Measurements from ENCODE around the gene OR2AG2. TPM values are rescaled to one million over a fixed set of nuclear protein-coding genes. Genes with fewer than 3 reads are reported as not detected.
"Not testable (repeated sequence)": the region's sequence is repeated elsewhere in the genome, so short reads cannot be mapped to it uniquely, and the experiment has no call there.

The OR2AG2 gene
- total RNA-seq: not detected
- not detected for polyA plus RNA-seq

DNA sequence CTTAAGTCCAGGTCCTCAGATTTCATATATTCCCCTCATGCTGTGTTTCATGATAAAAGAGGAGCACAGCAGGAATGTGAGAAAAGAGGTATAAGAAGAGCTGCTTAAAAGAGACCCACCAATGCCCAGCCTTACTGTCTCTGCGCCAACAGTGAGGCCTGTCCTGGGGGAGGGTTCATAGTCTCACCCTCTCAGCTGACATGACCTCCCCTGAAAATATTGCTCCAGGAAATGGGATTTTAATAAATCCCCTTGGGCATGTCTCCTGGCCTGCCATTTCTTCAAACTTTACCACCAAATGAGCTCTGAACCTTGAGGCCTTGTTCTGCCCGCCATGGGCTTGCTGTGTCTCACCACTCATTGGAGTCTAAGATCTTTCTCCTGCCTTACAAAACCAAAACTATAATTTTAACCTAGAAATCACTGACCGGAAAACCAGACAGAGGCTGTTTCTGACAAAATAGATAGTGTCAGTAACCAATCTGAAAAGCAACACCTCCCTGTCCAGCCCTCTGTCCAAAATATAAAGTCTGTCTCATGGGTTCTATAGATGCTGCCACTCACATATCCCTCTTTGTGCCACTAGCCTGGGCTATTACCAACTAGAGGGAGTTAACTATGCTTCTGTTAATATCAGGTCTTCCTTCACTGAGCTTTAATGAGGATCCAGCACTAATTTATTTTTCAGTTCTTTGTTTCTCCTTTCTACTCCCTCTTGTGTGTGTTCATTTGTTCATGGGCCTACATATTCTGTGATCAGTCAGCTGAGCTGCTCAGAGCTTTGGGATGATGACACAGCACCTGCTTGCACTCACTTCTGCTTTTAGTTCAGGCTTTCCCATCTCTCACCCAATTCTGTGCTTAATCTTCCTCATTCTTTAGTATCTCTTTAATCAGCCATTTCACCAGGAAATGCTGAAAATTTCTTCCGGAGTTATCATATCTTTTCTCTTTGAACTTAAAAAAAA is at the start of gene OR2AG2:
Gene OR2AG2 (minus strand): TSS at position 51 of the 968 bp plus-strand sequence. CDS start 3,019 bp downstream, outside the sequence.
- CTCF ChIA-PET: interaction anchor here (1.3 to 1.4 kb wide), 2 partner anchors 34 to 342 kb away, joined by 3 read pairs; no protein-coding TSS in a partner anchor
- H3K4me1 ChIP-seq (ENCODE audit: insufficient read depth, low read length): no peaks in the 10 kb centered on the region
- POLR2A ChIA-PET: no interaction called here
- Mint-ChIP-seq H3K4me3 (no peak within 1 kb of the TSS), H3K4me1 (no peaks in the 10 kb centered on the region), H3K36me3 (no peaks in the 10 kb centered on the region), H3K27ac (peak within 1 kb of the TSS in 2 of 8 donors; percentile 12 to 49), H3K9me3 (no peaks in the 10 kb centered on the region), H3K27me3 (peaks cover 3 to 4% of the 10 kb centered on the region in 2 donors)
- H3K27me3 ChIP-seq (ENCODE audit: insufficient read depth, low read length, poor library complexity, severe bottlenecking): no peaks in the 10 kb centered on the region
- no peak within 1 kb of the TSS for H3K4me3 ChIP-seq (ENCODE audit: low read length)
- no peak within 1 kb of the TSS for H3K27ac ChIP-seq (ENCODE audit: low read depth, low read length)
- no peak for DNase-seq
- no peaks in the 10 kb centered on the region for H3K9me3 ChIP-seq (ENCODE audit: low read length)
- H3K36me3 ChIP-seq (ENCODE audit: insufficient read depth, low read length): no peaks in the 10 kb centered on the region

GRCh38 chr11:6818967-6819366 is 47.2 kb upstream of the OR2AG2 start:
- Mint-ChIP-seq H3K36me3 (no peaks in the 10 kb centered on the region), H3K4me3 (no peak overlapping the region), H3K27me3 (peaks cover 15 to 39% of the 10 kb centered on the region in 2 donors), H3K27ac (no peak overlapping the region), H3K9me3 (peaks cover 0 to 9% (median 2%) of the 10 kb centered on the region in 5 donors), H3K4me1 (no peaks in the 10 kb centered on the region)
- H3K27ac ChIP-seq (ENCODE audit: low read depth, low read length): no peak overlapping the region
- H3K4me1 ChIP-seq (ENCODE audit: insufficient read depth, low read length): no peaks in the 10 kb centered on the region
- no peak overlapping the region for H3K4me3 ChIP-seq (ENCODE audit: low read length)
- no peaks in the 10 kb centered on the region for H3K36me3 ChIP-seq (ENCODE audit: insufficient read depth, low read length)
- DNase-seq: no peak
- no peaks in the 10 kb centered on the region for H3K27me3 ChIP-seq (ENCODE audit: insufficient read depth, low read length, poor library complexity, severe bottlenecking)
- CTCF ChIA-PET: no interaction called here
- no peaks in the 10 kb centered on the region for H3K9me3 ChIP-seq (ENCODE audit: low read length)
- POLR2A ChIA-PET: no interaction called here

- no peak overlapping the region for H3K27ac ChIP-seq (ENCODE audit: low read depth, low read length)
- H3K4me1 ChIP-seq (ENCODE audit: insufficient read depth, low read length): no peaks in the 10 kb centered on the region
- ChIA-PET CTCF (no interaction called here), POLR2A (no interaction called here)
- peaks cover 0 to 9% (median 2%) of the 10 kb centered on the region in 5 donors for H3K9me3 Mint-ChIP-seq
- H3K4me1 Mint-ChIP-seq: no peaks in the 10 kb centered on the region
- no peaks in the 10 kb centered on the region for H3K36me3 ChIP-seq (ENCODE audit: insufficient read depth, low read length)
- no peaks in the 10 kb centered on the region for H3K9me3 ChIP-seq (ENCODE audit: low read length)
- H3K4me3 Mint-ChIP-seq: no peak overlapping the region
- peaks cover 2% of the 10 kb centered on the region for H3K27me3 ChIP-seq (ENCODE audit: insufficient read depth, low read length, poor library complexity, severe bottlenecking)
- H3K36me3 Mint-ChIP-seq: no peaks in the 10 kb centered on the region
- no peak overlapping the region for H3K4me3 ChIP-seq (ENCODE audit: low read length)
- H3K27ac Mint-ChIP-seq: no peak overlapping the region
- DNase-seq: no peak
- peaks cover 14 to 45% of the 10 kb centered on the region in 2 donors for H3K27me3 Mint-ChIP-seq
These were observed 45.9 kb upstream of the OR2AG2 start for GRCh38 chr11:6817694-6818093.

DNA sequence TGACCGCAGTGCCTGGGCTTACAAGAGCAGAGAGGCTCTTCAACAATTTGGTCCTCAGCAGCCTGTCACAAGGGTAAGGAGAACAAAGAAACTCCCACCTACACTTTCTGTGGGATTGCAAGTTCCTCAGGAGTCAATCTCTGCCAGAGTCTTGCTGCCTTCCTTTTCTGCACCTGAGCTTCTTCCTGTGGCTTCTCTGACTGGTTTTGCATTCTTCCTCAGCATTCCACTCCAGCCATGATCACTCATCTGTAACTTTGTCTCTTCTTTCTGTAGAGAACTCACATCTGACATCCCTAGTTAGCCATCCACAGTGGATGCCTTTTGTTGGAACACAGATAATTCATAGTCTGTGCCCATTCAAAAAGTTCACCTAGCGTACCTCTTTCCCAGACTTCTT is 41.9 kb upstream of the OR2AG2 start:
- ChIA-PET POLR2A (no interaction called here), CTCF (interaction anchor here (1.6 kb wide), 1 partner anchor 30 kb away, joined by 5 read pairs; no protein-coding TSS in a partner anchor)

GRCh38 chr11:6812390-6813005 is 40.7 kb upstream of the OR2AG2 start:
- Histone ChIP-seq H3K4me3 (ENCODE audit: low read length) (no peak overlapping the region), H3K4me1 (ENCODE audit: insufficient read depth, low read length) (no peaks in the 10 kb centered on the region), H3K27ac (ENCODE audit: low read depth, low read length) (no peak overlapping the region), H3K27me3 (ENCODE audit: insufficient read depth, low read length, poor library complexity, severe bottlenecking) (peaks cover 3% of the 10 kb centered on the region), H3K9me3 (ENCODE audit: low read length) (no peaks in the 10 kb centered on the region), H3K36me3 (ENCODE audit: insufficient read depth, low read length) (no peaks in the 10 kb centered on the region)
- no peak overlapping the region for H3K4me3 Mint-ChIP-seq
- DNase-seq: peak in 2 of 5 donors; percentile 26 to 41
- peaks cover 14 to 54% of the 10 kb centered on the region in 2 donors for H3K27me3 Mint-ChIP-seq
- peaks cover 0 to 3% (median 0%) of the 10 kb centered on the region in 5 donors for H3K9me3 Mint-ChIP-seq
- POLR2A ChIA-PET: no interaction called here
- no peak overlapping the region for H3K27ac Mint-ChIP-seq
- CTCF ChIA-PET: interaction anchor here (0.8 to 1.8 kb wide), 8 partner anchors 8 to 883 kb away, joined by 3 to 14 read pairs (median 5); partner anchors contain the start of gene CYB5R2
- H3K36me3 Mint-ChIP-seq: no peaks in the 10 kb centered on the region
- H3K4me1 Mint-ChIP-seq: peaks cover 0 to 3% (median 0%) of the 10 kb centered on the region in 3 donors

More for the DNA sequence above, 41.9 kb upstream of the OR2AG2 start:
- Mint-ChIP-seq H3K4me1 (peaks cover 0 to 3% (median 0%) of the 10 kb centered on the region in 3 donors), H3K9me3 (peaks cover 0 to 3% (median 0%) of the 10 kb centered on the region in 5 donors), H3K4me3 (no peak overlapping the region), H3K27ac (no peak overlapping the region), H3K27me3 (peaks cover 16 to 49% of the 10 kb centered on the region in 2 donors), H3K36me3 (no peaks in the 10 kb centered on the region)
- H3K9me3 ChIP-seq (ENCODE audit: low read length): no peaks in the 10 kb centered on the region
- no peaks in the 10 kb centered on the region for H3K36me3 ChIP-seq (ENCODE audit: insufficient read depth, low read length)
- H3K4me1 ChIP-seq (ENCODE audit: insufficient read depth, low read length): no peaks in the 10 kb centered on the region
- peaks cover 3% of the 10 kb centered on the region for H3K27me3 ChIP-seq (ENCODE audit: insufficient read depth, low read length, poor library complexity, severe bottlenecking)
- no peak overlapping the region for H3K4me3 ChIP-seq (ENCODE audit: low read length)
- DNase-seq: no peak
- H3K27ac ChIP-seq (ENCODE audit: low read depth, low read length): no peak overlapping the region

DNA sequence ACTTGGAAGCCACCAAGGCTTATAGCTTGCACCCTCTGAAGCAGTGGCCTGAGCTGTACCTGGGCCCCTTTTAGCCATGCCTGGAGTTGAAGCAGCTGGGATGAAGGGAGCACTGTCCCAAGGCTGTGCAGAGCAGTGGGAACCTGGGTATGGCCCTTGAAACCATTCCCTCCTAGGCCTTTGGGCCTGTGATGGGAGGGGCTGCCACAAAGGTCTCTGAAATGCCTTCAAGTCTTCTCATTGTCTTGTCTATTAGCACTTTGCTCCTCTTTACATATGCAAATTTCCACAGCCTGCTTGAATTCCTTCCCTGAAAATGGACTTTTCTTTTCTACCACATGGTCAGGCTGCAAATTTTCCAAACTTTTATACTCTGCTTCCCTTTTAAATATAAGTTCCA is 29.3 kb upstream of the OR2AG2 start:
- H3K27me3 ChIP-seq (ENCODE audit: insufficient read depth, low read length, poor library complexity, severe bottlenecking); H3K4me1 ChIP-seq (ENCODE audit: insufficient read depth, low read length); H3K27me3 Mint-ChIP-seq; H3K27ac ChIP-seq (ENCODE audit: low read depth, low read length); H3K36me3 Mint-ChIP-seq; CTCF ChIA-PET; H3K4me3 ChIP-seq (ENCODE audit: low read length); H3K36me3 ChIP-seq (ENCODE audit: insufficient read depth, low read length); POLR2A ChIA-PET; H3K9me3 ChIP-seq (ENCODE audit: low read length); H3K4me1 Mint-ChIP-seq; H3K9me3 Mint-ChIP-seq; H3K4me3 Mint-ChIP-seq; H3K27ac Mint-ChIP-seq; DNase-seq: not testable (repeated sequence)

DNA sequence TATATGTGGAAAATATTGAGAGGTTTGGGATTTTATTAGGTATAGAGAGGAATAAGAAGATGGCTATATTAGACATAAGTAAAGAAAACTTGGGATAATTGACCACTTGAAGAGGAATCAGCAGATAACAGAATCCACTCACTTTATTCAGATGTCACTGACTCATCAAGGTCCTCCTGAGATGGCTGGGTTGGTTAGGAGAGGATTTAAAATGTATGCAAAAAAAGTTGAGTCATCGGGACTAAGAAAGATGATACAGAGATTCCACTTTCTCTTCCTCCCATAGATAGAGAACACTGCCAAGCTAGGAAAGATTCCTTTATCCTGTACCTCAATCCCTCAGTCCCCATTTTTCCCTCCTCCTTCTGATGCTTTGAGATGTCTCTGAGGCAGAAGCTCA is 27.6 kb upstream of the OR2AG2 start, which contains the start of gene OR6A2:
Gene OR6A2 (minus strand): TSS at position 288 of the 400 bp plus-strand sequence. CDS start 3,981 bp downstream, outside the sequence.
- Histone ChIP-seq H3K4me1 (ENCODE audit: insufficient read depth, low read length) (no peaks in the 10 kb centered on the region), H3K27me3 (ENCODE audit: insufficient read depth, low read length, poor library complexity, severe bottlenecking) (no peaks in the 10 kb centered on the region), H3K4me3 (ENCODE audit: low read length) (no peak within 1 kb of the TSS), H3K36me3 (ENCODE audit: insufficient read depth, low read length) (no peaks in the 10 kb centered on the region), H3K27ac (ENCODE audit: low read depth, low read length) (no peak within 1 kb of the TSS), H3K9me3 (ENCODE audit: low read length) (no peaks in the 10 kb centered on the region)
- Mint-ChIP-seq H3K9me3 (peaks cover 0 to 10% (median 9%) of the 10 kb centered on the region in 5 donors), H3K4me3 (no peak within 1 kb of the TSS), H3K27me3 (peaks cover 0 to 5% of the 10 kb centered on the region in 2 donors), H3K27ac (no peak within 1 kb of the TSS), H3K36me3 (peaks cover 0 to 10% (median 0%) of the 10 kb centered on the region in 3 donors), H3K4me1 (no peaks in the 10 kb centered on the region)
- CTCF ChIA-PET: no interaction called here
- no peak for DNase-seq
- POLR2A ChIA-PET: no interaction called here

GRCh38 chr11:6794639-6795038 is 22.9 kb upstream of the OR2AG2 start:
- no peaks in the 10 kb centered on the region for H3K36me3 Mint-ChIP-seq
- POLR2A ChIA-PET: no interaction called here
- no peak overlapping the region for H3K4me3 Mint-ChIP-seq
- H3K27me3 Mint-ChIP-seq: peaks cover 7 to 11% of the 10 kb centered on the region in 2 donors
- no peak for DNase-seq
- CTCF ChIA-PET: no interaction called here
- Histone ChIP-seq H3K4me1 (ENCODE audit: insufficient read depth, low read length) (no peaks in the 10 kb centered on the region), H3K27me3 (ENCODE audit: insufficient read depth, low read length, poor library complexity, severe bottlenecking) (no peaks in the 10 kb centered on the region), H3K4me3 (ENCODE audit: low read length) (no peak overlapping the region), H3K9me3 (ENCODE audit: low read length) (no peaks in the 10 kb centered on the region), H3K27ac (ENCODE audit: low read depth, low read length) (no peak overlapping the region), H3K36me3 (ENCODE audit: insufficient read depth, low read length) (no peaks in the 10 kb centered on the region)
- no peaks in the 10 kb centered on the region for H3K4me1 Mint-ChIP-seq
- no peak overlapping the region for H3K27ac Mint-ChIP-seq
- no peaks in the 10 kb centered on the region for H3K9me3 Mint-ChIP-seq
